Measurements from ENCODE around the gene KCTD21.
"Not testable (repeated sequence)": the region's sequence is repeated elsewhere in the genome, so short reads cannot be mapped to it uniquely, and the experiment has no call there.

Gene KCTD21

GRCh38 chr11:78223320-78223954 lies 35.0 kb upstream of the KCTD21 start:
- no peak for DNase-seq (ENCODE audit: low read depth)
- no peak for TF ChIP-seq CTCF (IDR thresholded peaks at IDR 0.05; ENCODE audit: low read length, missing control alignments)

GRCh38 chr11:78222726-78223125 lies 34.3 kb upstream of the KCTD21 start:
- H3K4me3 ChIP-seq (replicated peaks; ENCODE audit: low read depth, low read length); DNase-seq (ENCODE audit: low read depth): not testable (repeated sequence)

More at GRCh38 chr11:78223320-78223954, 35.0 kb upstream of the KCTD21 start:
- H3K4me3 ChIP-seq (replicated peaks; ENCODE audit: low read depth, low read length), result no peak overlapping the region

GRCh38 chr11:78221396-78222315 lies 33.2 kb upstream of the KCTD21 start:
- no peak overlapping the region for H3K4me3 ChIP-seq (replicated peaks; ENCODE audit: low read depth, low read length)
- DNase-seq (ENCODE audit: low read depth), result no peak
- TF ChIP-seq CTCF (IDR thresholded peaks at IDR 0.05; ENCODE audit: low read length, missing control alignments), result no peak

GRCh38 chr11:78220218-78221157 lies 32.1 kb upstream of the KCTD21 start:
- no peak for DNase-seq (ENCODE audit: low read depth)
- H3K4me3 ChIP-seq (replicated peaks; ENCODE audit: low read depth, low read length), result no peak overlapping the region
- TF ChIP-seq CTCF (IDR thresholded peaks at IDR 0.05; ENCODE audit: low read length, missing control alignments), result no peak

- TF ChIP-seq CTCF (IDR thresholded peaks at IDR 0.05; ENCODE audit: low read length, missing control alignments), result no peak
Measured at GRCh38 chr11:78219493-78220217, 31.2 kb upstream of the KCTD21 start.

GRCh38 chr11:78218707-78219492 lies 30.5 kb upstream of the KCTD21 start:
- no peak overlapping the region for H3K4me3 ChIP-seq (replicated peaks; ENCODE audit: low read depth, low read length)
- TF ChIP-seq CTCF (IDR thresholded peaks at IDR 0.05; ENCODE audit: low read length, missing control alignments), result no peak

More at GRCh38 chr11:78219493-78220217, 31.2 kb upstream of the KCTD21 start:
- no peak overlapping the region for H3K4me3 ChIP-seq (replicated peaks; ENCODE audit: low read depth, low read length)
- DNase-seq (ENCODE audit: low read depth), result no peak

More at GRCh38 chr11:78218707-78219492, 30.5 kb upstream of the KCTD21 start:
- DNase-seq (ENCODE audit: low read depth), result no peak
